Renal cortex interstitium (tissue), 11 donors: ENCODE measurements around the gene BATF. TPM values are rescaled to one million over a fixed set of nuclear protein-coding genes. Genes with fewer than 3 reads are reported as not detected.

Experiments
- DNase-seq, 11 donors: peaks; one replicate each; pipeline ENCODE4 v3.0.0-alpha.2; 2013; ENCODE audit warnings: low read depth in 9 of 11, low spot score in 4 of 11; ENCODE audit errors: extremely low read depth in 1 of 11
- polyA plus RNA-seq, 3 donors: library from polyadenylated mRNA; unstranded; fragments of 120-200 nt; gene quantifications; one replicate each; pipeline ENCODE4 v1.2.1, GENCODE V29; 2013; ENCODE audit not compliant: insufficient read length in 3 of 3

BATF gene
- polyA plus RNA-seq, 3 donors, result 0.40 to 0.43 (median 0.42) TPM

DNA sequence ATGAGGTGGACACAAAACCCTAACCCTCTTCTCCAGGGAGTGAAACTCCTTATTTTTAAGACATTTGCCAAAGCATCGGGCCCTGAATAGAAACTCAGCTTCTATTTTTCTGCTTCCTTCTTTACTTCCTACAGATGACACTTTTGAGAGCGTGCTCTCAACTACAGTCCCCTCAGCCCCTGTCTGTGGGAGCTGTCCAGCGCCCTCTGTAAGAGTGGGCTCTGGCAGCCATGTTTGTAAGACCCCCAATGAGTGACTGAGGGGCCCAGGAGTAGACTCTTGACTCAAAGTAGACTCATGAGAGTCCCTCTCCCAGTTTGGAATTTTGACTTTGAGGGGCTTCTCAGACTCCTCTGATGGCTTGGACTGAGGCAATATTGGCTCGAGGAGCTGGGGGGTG, 25.5 kb upstream of the BATF start:
- DNase-seq, result no peak

DNA sequence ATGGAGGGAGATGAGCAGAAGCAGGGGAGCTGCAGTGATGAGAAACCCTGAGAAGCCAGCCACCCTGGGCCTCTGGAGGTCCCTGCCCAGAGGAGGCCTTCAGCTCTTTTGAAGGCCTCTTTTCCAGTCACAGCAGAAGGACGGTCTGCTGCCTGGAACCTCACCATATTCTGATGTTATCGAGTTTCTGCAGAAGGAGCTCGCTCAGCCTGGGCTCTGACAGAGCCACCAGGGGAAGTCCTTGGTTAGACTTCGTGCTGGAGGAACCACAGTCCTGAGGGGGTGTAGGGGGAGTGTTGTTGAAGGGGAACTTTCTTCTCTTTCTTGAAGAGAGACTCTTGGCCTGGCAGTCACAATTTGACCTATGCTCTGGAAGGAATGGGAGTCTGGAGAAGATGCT, 25.1 kb upstream of the BATF start:
- no peak for DNase-seq

DNA sequence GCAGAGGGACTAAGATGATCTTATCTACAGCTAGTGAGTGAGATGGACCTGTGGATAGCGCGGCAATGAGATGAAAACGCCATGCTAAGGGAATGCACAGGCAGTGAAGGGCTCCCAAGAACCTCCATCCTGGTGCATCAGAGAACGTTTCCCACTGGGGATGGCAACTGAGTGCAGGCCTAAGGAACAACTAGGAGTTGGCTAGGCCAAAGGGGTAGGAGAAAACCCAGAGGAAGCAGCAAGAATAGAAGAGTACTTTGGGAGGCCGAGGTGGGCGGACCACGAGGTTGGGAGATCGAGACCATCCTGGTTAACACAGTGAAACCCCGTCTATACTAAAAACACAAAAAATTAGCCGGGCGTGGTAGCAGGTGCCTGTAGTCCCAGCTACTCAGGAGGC, 24.6 kb upstream of the BATF start:
- DNase-seq, result no peak

DNA sequence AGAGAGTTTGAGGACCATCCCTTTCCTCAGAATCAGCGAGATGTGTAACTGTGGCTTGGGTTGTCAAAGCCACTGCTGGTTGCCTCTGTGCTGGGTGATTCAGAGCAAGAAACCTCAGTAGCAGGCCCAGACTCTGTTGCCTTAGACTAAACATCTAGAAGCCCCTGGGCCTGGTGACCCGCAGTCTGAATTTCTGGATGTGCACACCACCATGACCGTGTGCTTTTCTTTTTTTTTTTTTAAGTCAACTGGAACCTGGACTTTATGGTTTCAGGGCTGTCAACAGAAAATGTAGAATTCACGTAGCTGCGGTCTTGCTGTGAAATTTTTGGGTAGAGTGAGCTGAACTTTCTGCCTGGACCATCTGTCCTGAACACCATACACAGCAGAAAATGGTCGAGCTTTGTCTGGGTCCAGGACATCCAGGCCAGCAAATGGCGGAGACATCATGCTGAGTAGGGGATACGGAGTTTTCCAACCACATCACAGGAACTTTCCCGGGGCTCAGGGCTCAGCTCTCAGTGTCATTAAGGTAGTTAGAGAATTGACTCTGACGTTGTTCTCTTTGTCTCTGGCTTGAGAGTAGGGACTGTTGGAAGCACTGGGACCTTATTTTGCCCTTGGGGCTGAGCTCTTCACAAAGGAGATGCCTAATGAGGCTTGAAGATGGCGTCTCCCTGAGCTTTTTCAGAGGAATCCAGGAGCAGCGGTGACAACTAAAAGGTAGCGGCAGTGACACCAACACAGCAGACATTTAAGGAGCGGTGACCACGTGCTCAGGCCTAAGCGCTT, 23.0 kb upstream of the BATF start:
- DNase-seq, result no peak

DNA sequence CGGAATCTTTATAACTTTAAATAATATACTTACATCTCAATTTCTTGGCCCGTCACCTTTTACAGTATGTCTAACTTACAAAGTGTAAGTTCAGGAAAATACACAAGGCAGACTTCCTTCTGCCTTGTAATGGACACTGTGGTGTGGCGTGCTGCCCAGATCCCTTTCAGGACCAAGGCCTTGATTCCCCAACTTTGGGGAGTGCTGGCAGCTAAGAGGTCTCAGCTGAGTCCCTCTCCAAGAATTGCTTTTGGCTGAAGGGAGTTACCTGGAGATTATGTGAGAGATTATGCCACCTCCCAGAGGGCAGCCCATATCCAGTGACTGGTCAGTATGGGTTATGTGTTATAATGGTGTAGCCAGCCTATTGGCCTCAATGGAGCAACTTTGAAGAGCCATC, 21.2 kb upstream of the BATF start:
- DNase-seq, result no peak

DNA sequence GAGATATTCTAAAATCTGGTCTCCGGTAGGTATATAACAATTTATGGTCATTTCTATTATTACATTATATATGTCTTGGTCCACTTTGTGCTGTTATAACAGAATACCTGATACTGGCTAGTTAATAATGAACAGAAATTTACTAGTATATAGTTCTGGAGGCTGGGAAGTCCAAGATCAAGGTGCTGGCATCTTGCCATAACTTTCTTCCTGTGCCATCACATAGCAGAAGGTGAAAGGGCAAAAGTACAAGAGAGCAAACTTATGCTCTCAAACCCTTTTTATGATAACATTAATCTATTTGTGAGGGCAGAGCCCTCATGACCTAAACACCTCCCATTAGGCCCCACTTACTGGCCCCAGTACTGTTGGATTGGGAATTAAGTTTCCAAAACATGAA, 17.9 kb upstream of the BATF start:
- DNase-seq, result no peak

DNA sequence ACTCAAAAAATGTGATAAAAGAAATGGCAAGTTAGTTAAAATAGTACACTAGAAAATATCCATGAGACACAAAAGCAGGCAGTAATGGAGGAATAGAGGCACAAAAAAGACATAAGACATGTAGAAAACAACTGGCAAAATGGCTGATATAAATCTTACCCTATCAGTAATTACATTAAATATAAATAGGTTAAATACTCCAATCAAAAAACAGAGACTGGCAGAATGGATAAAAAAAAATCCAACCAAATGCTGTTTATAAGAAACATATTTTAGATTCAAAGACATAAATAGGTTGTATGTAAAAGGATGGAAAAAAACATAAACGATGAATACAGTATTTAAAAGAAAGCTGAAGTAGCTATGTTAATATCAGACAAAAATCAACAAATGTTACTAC, 15.3 kb upstream of the BATF start:
- no peak for DNase-seq

DNA sequence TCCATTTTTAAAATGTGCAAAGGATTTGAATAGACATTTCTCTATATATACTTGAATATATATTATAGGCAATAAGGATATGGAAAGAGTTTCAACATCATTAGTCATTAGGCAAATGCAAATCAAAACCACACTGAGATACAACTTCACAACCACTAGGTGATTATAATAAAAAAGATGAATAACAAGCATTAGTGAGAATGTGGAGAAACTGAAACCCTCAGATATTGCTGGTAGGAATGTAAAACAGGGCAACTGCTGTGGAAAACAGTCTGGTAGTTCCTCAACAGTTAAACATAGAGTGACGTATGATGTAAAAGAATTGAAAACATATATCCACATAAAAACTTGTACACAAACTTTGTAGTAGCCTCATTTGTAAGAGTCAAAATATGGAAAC, 11.7 kb upstream of the BATF start:
- no peak for DNase-seq

DNA sequence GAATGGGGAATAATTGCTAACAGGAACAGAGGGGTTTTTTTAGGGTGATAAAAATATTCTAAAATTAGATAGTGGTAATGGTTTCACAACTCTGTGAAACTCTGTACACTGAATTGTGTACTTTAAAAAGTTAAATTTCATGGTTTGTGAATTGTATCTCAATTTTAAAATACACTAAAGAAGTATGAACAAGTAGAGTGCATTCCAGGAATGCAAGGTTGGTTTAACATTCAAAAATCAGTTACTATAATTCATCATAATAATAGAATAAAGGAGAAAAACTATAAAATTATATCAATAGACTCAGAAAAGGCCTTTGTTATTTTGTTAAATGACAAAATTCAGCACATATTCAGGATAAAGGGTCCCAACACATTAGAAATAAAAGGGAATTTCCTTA, 11.1 kb upstream of the BATF start:
- DNase-seq, result no peak

DNA sequence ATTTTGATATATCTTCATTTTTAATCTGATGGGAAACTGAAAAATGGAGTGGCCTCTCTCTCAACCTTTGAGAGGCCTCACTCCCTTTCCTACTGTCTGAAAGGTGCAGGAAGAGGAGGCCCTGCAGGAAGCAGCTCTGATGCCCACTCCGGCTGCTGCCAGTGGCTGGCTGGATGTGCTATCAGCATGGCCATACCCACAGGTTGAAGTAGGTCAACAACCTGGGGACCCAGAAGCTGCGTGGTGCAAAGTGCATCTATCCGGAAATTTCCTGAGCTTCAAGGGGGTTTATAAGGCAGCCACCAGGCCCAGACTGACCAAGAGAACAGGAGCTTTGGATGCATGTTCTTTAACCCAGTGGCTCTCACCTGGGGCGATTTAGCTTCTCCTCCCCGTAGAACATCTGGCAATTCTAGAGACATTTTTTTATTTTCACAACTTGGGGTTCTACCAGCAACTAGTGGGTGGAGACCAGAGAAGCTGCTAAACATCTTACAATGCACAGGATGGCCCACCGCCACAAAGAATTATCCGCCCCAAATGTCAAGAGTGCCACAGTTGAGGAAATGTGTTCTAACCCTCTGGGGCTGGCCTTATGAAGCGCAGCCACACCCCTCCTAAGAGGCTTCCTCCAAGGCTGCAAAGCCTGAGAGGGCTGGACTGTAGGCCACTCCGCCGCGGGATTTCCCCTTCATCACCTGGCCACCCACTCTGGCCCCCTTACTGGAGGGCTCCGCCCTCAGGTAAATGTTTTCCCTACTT, 8.2 kb upstream of the BATF start:
- DNase-seq, result no peak

DNA sequence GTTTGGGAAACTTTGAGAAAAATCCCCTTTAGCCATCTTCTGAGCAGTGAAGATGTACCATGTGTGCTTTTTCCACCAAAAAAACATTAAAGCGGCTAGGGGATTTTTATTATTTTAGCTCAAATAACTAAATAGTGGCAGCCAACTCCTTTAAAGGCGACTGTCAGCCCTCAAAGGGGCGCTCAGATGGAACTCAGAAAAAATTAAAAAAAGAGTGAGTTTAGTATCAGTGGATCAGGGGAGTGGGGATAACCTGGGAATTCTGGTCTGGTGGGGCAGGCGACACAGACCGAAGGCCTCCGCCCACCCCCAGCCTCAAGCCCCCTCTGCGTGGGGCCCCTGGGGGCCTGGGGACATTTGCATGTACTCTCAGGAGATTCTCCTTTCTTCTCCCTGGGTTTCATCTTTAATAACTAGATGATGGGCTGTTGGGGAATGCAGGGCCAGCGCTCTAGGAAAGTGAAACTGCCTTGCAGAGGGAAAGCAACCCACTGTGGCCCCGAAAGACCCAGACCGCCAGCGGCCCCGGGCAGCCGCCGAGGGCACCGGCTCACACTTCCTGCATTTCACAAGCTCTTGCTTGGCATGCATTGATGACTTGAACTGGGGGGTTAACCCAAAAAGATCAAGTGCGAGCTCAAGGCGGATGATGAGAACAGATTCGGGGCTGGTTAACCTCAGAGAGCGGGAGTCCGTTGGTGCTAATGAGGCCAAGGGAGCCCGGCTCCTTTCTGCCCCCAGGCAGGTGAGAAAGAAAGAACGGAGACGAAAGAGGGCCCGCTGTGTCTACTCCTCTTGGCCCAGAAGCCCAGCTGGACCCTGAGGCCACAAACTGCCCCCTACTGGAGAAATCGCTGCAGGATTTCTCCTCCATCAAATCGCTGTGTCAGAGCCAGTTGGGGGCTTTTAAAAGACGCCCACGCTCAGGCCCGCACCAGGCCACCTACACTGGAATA, 7.3 kb upstream of the BATF start:
- DNase-seq, result no peak

DNA sequence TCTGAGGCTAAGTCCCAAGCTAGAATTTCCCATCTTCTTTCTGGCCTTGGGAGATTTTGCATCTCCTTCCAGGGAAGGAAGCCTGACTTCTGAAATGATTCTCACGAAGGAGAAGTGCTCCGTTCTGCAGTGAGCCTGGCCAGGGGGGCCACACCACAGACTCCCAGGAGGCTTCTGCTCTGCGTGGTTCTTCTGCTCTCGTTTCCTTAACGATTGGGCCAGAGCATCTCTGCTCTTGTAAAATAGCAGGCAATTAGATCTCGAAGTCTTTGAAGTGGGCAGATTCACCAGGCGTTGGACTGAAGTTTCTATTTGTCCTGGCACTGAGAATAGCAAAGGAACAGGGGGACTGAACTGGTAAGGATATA, 6.7 kb upstream of the BATF start:
- DNase-seq, result no peak

DNA sequence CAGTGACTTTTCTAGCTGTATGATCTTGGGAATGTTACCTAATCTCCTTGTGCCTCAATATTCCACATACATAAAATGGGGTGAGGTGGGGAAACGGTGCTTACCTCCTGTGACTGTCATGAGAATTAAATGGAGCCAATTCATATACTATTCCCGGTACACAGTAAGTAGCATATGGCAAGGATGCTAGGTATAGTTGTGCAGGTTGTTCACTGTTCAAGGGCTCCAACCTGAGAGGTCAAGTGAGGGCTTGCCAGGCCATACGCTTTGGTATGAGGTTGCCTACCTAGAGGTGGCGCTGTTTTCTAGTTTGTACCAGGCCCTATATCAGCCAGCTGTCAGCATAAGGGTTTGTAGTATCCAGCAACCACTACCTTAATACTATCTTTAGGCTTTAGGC, 3.6 kb upstream of the BATF start:
- DNase-seq, result no peak

DNA sequence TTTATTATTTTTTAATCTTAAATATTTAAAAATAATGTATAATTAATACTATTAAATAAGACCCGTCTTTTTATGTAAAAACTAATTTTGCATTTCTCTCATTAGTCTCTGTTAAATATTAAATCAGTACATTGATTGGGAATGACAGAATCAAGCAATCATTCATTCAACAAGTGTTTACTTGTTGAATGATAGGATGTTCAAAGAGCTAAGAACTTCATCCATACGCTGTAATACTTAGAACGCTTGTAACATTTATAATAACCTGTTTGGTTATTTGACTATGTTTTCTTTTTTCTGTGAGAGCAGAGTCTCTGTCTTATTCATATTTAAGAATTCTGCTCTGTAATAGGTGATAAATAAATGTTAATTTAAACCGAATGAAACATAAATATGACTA, 2.9 kb upstream of the BATF start:
- DNase-seq, result no peak

DNA sequence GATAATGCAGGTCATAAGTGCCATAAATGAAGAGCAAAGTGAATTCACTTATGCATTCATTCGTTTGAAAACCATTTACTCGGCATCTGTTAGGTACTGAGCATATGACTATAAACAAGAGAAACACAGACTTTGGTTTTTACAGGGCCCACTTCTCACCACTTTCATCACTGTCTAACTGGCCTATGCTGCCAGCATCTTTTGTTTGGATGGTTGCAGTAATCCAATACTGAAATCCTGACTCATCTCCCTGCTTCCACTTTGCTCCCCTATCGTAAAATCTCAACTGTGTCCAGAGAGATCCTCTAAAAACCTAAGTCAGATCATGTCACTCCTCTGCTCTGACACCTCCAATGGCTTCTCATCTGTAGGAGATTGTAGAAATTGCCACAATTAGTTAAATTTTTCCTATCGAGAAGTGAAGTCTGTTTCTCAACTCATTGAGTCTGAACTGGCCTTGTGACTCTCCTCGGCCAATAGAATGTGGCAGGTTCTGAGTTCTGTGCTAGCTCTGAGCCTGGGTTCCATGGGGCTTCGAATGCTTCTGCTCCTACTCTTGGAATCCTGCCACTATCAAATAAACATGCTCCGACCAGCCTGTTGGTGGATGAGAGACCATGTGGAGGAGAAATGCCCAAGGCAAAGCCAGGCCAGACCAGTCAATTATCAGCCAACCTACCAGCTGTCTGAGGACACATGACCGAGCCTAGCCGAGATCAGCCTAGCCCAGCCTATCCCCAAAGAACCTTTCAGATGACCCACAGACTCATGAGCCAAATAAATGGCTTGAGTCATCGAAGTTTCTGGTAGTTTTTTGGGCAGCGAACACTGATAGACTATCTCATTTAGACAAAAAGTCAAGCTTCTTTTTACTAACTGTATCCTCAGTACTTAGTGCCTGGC, 2.2 kb upstream of the BATF start:
- no peak for DNase-seq

DNA sequence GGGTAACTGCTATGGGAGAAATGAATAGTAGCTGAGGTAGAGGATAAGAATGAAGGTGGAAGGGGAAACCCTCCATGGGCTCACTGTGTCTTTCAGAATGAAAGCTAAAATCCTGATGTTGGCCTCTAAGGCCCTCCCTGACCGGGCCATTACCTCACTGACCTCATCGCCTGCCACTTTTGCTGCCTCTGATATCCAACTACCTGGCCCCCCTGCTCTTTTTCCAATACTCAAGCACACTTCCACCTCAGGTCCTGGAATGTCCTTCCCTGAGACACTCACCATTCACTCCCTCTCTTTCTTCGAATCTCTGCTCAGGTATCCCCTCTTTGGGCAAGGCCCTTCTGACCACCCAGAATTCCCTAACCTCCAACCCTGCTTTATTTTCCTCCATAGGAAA, 1.4 kb upstream of the BATF start:
- DNase-seq, result no peak

DNA sequence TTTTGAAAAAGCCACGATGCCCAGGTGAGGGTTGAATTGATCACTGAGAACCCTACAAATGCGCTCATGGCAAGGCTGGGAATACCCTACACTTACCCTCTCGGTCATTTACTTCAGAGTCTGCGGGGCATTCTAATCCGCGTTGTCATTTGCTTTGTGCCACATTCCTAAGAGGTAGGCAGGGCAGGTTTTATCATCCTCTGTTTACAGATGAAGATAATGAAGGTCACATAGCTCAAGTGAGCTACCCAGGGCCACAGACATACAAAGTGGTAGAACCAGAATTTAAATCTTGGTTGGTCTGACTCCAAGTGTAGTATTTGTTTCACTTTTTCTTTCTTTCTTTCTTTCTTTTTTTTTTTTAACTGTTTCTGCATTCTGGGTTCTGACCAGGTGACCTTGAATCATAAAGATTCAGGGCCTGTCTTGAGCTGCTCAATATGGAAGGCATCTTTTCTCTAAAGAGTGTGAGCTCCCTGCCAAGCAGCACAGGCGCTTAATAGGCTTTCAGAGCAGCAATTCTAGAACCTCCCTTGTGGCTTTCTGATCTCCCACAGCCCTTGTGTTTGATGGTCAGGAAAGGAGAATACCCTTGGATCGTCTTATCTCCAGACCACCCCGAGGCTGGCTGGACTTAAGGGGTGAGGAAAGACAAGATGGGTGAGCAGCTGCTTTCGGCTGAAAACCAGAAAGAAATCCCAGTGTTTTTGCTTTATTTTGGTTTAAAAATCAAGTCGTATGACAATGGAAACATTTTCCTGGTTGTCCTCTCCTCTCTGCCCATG, 662 bp upstream of the BATF start:
- no peak for DNase-seq

DNA sequence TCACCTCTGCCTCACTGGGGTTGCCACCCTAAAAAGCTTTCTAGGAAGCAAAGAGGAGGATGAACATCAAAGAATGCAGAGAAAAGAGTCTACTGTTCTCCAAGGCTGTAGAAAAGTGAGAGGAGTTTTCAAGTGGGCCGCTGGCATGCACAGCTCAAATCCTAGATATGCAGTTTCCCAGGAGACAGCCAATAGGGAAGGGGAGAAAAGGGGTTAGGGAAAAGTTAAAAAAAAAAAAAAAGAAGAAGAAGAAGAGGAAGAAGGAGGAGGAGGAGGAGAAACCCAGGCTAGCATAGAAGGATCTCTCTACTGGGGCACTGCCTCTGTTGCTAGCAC, 682 bp downstream of the BATF start:
- DNase-seq, result no peak
